DMS53 treated with DMSO at 0.1 percent for 48 hours (cell line): Measurements from ENCODE around the gene OAS1.

Experiments used
- DNase-seq: peaks from one replicate; lab custom pipeline; 2025; ENCODE audit not compliant: unreplicated experiment; lab: John Stamatoyannopoulos, UW

Gene OAS1

DNA sequence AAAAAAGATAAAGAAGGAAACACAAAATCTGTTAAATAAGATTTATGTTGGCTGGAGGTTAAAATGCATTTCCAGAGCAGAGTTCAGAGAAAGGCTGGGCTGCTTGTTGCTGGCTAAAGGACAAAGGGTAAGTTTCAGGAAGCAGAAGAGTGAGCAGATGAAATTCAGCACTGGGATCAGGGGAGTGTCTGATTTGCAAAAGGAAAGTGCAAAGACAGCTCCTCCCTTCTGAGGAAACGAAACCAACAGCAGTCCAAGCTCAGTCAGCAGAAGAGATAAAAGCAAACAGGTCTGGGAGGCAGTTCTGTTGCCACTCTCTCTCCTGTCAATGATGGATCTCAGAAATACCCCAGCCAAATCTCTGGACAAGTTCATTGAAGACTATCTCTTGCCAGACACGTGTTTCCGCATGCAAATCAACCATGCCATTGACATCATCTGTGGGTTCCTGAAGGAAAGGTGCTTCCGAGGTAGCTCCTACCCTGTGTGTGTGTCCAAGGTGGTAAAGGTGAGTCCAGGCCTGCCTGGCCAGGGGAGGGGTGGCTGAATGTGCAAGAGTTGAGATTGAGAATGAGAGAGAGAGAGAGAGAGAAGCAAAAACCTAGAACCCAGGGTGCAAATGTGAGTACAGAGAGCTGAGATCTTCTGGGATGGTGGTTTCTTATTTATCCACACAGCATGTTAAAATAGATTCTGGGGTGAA, at the start of gene OAS1:
Gene OAS1 (plus strand): TSS at position 251 of the 703 bp plus-strand sequence. CDS start 78 bp downstream, at position 329.
- DNase-seq = peak; percentile 85

GRCh38 chr12:112859291-112859690, 47.5 kb upstream of the OAS1 start:
- no peak for DNase-seq

- no peak for DNase-seq
Measured at GRCh38 chr12:112860181-112860580, 46.6 kb upstream of the OAS1 start.

GRCh38 chr12:112861284-112861683, 45.5 kb upstream of the OAS1 start:
- no peak for DNase-seq

- DNase-seq = no peak
Measured at GRCh38 chr12:112862636-112863290, 44.0 kb upstream of the OAS1 start.

- no peak for DNase-seq
Measured at GRCh38 chr12:112868459-112869041, 38.2 kb upstream of the OAS1 start.

DNA sequence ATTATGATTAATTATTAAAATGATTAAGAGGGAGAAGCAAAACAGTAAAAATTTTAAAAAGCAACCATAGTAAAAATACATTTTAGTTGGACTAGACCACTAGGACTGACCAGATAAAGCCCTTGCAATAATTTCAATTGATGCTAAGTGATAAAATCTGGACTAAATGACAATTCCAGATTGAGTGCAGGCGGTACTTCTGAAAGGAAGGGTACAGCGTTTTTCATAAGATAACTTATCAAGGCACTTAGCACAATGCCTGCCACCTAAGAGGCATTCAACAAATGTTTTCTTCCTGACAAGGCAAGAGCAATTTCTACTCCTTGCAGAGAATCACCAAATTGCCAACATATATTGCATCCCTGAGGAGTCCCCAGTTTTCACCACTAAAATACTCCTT, 37.7 kb upstream of the OAS1 start:
- DNase-seq = no peak

GRCh38 chr12:112869778-112870177, 37.0 kb upstream of the OAS1 start:
- DNase-seq = no peak

DNA sequence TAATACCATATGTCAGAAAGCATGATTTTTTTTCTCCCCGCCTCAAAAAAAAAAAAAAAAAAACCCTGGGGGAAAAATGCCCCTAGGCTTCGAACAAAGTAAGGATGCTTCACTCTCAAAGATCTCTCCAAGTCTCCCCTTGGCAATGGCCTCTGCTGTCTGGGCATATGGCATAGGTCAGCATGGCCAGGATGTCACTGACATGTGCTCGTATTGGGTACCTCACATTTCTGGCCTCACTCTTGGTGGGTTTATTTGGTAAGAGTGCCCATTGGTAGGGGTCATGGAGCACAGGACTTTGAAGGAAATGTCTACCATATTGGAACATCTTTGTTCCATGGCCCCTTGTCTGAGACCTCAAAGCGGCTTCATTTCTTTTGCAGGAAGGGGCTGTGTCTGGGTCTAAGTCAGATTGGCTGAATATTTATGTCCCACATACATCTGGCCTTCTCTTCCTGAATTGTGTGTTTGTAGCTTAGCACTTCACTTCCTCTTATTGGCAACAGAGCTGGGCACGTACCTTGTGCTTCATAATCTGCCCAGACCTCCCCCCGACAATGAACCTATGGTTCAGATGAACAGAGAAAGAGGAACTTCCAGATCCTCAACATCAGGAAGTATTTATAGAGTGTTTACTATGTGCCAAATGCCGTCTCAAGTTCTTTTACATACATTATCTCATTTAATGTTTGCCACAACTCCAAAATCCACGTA, 36.3 kb upstream of the OAS1 start:
- DNase-seq = no peak

DNA sequence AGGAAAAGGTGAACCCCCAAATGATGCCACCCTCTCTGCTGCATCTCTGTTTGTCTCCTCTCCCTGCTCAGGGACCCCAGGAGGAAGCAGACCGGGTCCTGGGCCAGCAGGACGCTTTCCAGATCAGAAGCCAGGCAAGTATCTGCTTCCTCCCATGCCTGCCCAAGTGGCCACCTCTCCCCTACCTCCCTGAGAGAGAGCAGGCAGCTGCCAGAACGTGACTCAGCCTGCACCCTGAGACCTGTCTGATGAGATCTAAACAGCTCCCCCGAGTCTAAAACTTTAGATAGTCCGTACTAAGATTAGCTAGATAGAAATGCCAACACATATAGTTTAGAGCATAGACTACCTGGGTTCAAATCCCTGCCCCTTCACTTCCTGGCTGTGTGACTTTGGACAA, 31.2 kb upstream of the OAS1 start:
- DNase-seq = no peak

DNA sequence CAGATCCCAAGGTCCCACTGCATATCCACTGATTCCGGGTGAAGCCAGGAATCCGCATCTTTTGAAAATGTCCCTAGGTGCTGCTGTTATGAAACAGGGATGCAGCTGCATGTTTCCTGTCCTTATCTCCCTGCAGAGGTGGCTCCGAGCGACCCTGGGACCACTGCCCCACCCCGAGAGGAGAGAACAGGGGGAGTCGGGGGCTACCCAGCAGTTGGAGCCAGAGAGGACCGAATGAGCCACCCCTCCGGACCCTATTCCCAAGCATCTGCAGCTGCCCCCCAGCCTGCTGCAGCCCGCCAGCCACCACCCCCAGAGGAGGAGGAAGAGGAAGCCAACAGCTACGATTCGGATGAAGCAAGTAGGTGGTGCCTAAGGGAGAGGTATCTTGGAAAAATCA, 30.3 kb upstream of the OAS1 start:
- DNase-seq = no peak

DNA sequence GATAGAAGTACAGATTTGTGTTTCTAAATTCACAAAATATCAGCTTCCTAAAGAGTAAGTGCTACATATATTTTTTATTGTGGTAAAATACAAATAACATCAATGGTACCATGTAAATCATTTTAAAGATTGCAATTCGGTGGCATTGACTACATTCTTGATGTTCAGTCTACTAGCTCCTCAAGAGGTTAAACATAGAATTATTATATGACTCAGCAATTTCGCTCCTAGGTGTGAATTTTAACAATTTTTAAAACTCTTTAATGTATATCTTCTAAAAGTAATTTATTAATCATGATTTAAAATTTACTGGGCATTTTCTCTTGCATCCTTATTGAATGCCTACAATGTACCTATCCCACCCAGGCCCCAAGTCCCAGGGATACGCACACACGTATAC, 29.8 kb upstream of the OAS1 start:
- DNase-seq = no peak

- no peak for DNase-seq
Measured at GRCh38 chr12:112878488-112878887, 28.3 kb upstream of the OAS1 start.

GRCh38 chr12:112879191-112879705, 27.5 kb upstream of the OAS1 start:
- DNase-seq = no peak

DNA sequence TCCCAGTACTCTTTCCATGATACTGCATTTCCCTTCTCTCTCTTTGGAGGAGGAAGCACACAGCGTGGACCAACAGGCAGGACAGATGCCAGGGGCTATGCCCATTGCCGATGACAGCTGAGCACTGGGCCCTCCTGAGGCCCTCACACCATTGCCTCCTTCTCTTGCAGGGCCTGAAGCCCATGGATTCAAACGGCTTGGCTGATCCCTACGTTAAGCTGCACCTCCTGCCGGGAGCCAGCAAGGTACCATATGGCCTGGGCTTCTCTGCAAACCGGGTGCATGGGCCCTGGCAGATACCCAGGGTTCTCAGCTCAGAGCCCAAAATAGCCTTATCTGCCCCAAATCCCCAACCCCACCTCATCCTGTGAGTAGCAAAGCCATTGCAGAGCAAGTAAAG, 25.2 kb upstream of the OAS1 start:
- no peak for DNase-seq

- DNase-seq = no peak
Measured at GRCh38 chr12:112885236-112885635, 21.5 kb upstream of the OAS1 start.

DNA sequence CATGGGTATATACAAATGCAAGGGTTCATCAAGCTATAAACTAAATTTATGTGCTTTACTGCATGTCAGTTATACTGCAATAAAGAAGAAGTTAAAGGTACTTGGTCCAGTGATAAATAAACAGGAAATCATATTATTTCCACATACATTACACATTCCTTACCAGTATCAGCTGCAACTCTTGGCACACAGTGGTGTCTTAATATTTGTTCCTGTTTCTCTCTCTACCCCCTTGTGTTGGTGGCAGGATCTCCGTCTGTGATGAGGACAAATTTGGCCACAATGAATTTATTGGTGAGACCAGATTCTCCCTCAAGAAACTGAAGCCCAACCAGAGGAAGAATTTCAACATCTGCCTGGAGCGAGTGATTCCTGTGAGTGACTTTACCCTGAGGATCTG, 19.2 kb upstream of the OAS1 start:
- no peak for DNase-seq

DNA sequence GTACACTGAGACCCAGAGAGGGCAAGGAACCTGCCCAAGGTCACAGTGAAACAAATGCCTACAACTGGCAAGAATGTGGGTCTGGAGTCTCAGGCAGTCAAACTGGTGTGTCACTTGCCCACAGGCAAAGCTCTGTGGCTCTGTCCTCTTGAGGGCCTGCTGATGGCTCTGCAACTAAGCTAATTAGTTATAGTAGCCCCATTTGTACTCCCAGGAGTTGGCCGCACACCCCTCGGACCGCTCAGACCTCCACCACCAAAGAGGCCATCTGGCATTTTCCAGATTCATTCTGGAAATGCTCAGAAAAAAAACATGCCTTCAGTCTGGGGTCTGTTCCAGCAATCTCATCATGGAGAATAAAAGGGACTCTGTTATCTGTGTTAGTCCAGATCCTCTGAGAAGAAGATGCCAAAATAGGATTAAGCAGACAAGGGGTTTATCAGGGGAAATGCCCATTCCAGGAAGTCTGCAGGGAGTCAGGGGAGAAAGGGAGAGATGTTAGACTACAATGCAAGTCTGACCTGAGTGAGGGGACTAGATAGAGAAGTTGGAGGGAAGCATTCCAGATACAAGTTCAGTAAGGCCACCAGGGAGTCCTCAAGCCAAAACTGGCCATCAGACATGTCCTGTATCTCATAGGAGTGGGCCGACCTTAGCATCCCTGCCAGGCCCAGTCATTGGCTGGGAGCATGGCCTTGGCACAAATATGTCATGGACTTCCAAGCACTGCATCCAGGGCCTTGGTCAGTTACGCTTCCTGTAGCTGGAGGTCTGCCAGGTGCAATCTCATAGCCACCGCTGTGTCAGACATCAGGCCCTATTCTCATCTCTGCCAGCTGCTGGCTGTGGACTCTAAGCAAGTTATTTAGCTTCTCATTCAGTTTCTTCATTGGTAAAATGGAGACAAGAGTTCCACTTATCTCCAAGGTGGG, 15.4 kb upstream of the OAS1 start:
- no peak for DNase-seq

DNA sequence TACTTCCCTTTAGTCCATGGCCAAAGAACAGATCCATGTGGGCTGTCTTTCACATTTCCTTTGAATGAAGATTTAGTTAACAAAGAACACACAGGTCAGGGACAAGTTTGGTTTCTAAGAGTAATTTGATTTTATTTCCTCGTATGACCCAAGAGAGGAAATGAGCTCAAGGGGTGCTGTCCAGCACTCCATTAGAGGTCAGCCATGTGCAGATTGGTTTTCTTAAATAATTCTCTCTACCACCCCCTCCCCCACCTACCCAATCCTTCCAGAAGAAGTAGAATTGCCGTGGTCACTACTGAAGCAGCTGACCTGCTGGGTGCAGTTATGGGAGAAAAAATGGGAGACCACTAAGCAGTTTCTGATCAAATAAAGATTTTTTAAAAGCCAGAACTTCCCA, 13.9 kb upstream of the OAS1 start:
- no peak for DNase-seq

GRCh38 chr12:112894128-112894527, 12.6 kb upstream of the OAS1 start:
- no peak for DNase-seq

DNA sequence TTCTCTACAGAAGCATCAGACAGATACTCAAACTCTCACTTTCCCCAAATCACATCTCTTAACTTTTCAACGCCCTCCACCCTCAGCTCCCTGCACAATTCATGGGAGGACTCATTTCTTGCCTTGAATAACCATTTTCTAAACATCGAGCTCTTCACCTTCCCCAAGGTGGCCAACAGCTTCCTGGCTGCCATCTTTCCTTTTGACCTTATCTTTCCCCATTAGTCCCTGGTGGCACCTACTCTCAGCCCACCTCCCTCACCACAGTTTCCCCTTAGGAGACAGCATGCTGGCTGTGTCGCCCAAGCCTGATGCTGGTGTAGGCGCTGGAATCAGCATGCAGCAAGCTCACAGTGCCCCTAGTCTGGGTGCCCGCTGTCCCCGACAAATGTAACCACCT, 8.4 kb upstream of the OAS1 start:
- DNase-seq = no peak
